ENCODE measurements around the gene VWCE. TPM values are rescaled to one million over a fixed set of nuclear protein-coding genes. Genes with fewer than 3 reads are reported as not detected.

VWCE gene
- total RNA-seq, 1 donor from 2014 or later: 5.1 TPM

GRCh38 chr11:61338783-61339489, 43.8 kb upstream of the VWCE start:
- peaks cover under 1% of the 10 kb centered on the region for H3K4me1 ChIP-seq
- H3K4me3 ChIP-seq: no peak overlapping the region
- no peak overlapping the region for H3K4me2 ChIP-seq
- Mint-ChIP-seq H3K9me3 (no peaks in the 10 kb centered on the region), H3K27ac (no peak overlapping the region), H3K27me3 (ENCODE audit: insufficient read depth, low read depth) (peaks cover 2% of the 10 kb centered on the region), H3K36me3 (peaks cover 14% of the 10 kb centered on the region), H3K4me1 (peaks cover 14% of the 10 kb centered on the region), H3K4me3 (no peak overlapping the region)
- peaks cover 4% of the 10 kb centered on the region for H3K79me2 ChIP-seq (ENCODE audit: low read depth)
- H3K36me3 ChIP-seq: no peaks in the 10 kb centered on the region
- no peaks in the 10 kb centered on the region for H3K27me3 ChIP-seq
- H2AFZ ChIP-seq (replicated peaks): no peak overlapping the region
- no peaks in the 10 kb centered on the region for H4K20me1 ChIP-seq (ENCODE audit: low read depth)
- no peak overlapping the region for H3K9ac ChIP-seq
- H3K27ac ChIP-seq: no peak overlapping the region
- TF ChIP-seq CTCF (IDR thresholded peaks at IDR 0.05) (no peak), EZH2phosphoT487 (IDR thresholded peaks at IDR 0.05) (no peak), EZH2 (IDR thresholded peaks at IDR 0.05) (no peak)
- H3K9me3 ChIP-seq (ENCODE audit: low read depth): no peaks in the 10 kb centered on the region
- no peak for DNase-seq (ENCODE audit: low spot score)
- peaks cover 18% of the 10 kb centered on the region for H3F3A ChIP-seq (ENCODE audit: low read depth)

GRCh38 chr11:61337706-61338470, 42.8 kb upstream of the VWCE start:
- H3K27ac Mint-ChIP-seq: no peak overlapping the region
- H3K79me2 ChIP-seq (ENCODE audit: low read depth): peaks cover 11% of the 10 kb centered on the region
- H3K36me3 ChIP-seq: no peaks in the 10 kb centered on the region
- no peak overlapping the region for H3K4me2 ChIP-seq
- H3K27me3 Mint-ChIP-seq (ENCODE audit: insufficient read depth, low read depth): peaks cover 2% of the 10 kb centered on the region
- H3K9me3 ChIP-seq (ENCODE audit: low read depth): no peaks in the 10 kb centered on the region
- no peaks in the 10 kb centered on the region for H3K9me3 Mint-ChIP-seq
- peaks cover 20% of the 10 kb centered on the region for H3K4me1 Mint-ChIP-seq
- no peak overlapping the region for H3K9ac ChIP-seq
- no peak overlapping the region for H3K4me3 Mint-ChIP-seq
- H4K20me1 ChIP-seq (ENCODE audit: low read depth): no peaks in the 10 kb centered on the region
- TF ChIP-seq EZH2phosphoT487 (IDR thresholded peaks at IDR 0.05) (no peak), CTCF (IDR thresholded peaks at IDR 0.05) (no peak), EZH2 (IDR thresholded peaks at IDR 0.05) (no peak)
- peaks cover 16% of the 10 kb centered on the region for H3K36me3 Mint-ChIP-seq
- peaks cover 25% of the 10 kb centered on the region for H3F3A ChIP-seq (ENCODE audit: low read depth)
- no peak overlapping the region for H3K27ac ChIP-seq
- no peak overlapping the region for H3K4me3 ChIP-seq
- H2AFZ ChIP-seq (replicated peaks): no peak overlapping the region
- H3K27me3 ChIP-seq: no peaks in the 10 kb centered on the region
- no peak for DNase-seq (ENCODE audit: low spot score)
- peaks cover 3% of the 10 kb centered on the region for H3K4me1 ChIP-seq

GRCh38 chr11:61336171-61336935, 41.2 kb upstream of the VWCE start:
- Histone ChIP-seq H3K9ac (peak overlapping the region; percentile 9), H3K27ac (no peak overlapping the region), H3K27me3 (no peaks in the 10 kb centered on the region), H3F3A (ENCODE audit: low read depth) (peaks cover 25% of the 10 kb centered on the region), H3K4me1 (peaks cover 11% of the 10 kb centered on the region), H3K4me2 (peak overlapping the region; percentile 39), H2AFZ (replicated peaks) (peak overlapping the region; percentile 80), H3K9me3 (ENCODE audit: low read depth) (no peaks in the 10 kb centered on the region), H3K36me3 (no peaks in the 10 kb centered on the region), H4K20me1 (ENCODE audit: low read depth) (peaks cover 9% of the 10 kb centered on the region), H3K4me3 (no peak overlapping the region), H3K79me2 (ENCODE audit: low read depth) (peaks cover 26% of the 10 kb centered on the region)
- H3K9me3 Mint-ChIP-seq: no peaks in the 10 kb centered on the region
- peaks cover 13% of the 10 kb centered on the region for H3K36me3 Mint-ChIP-seq
- H3K27me3 Mint-ChIP-seq (ENCODE audit: insufficient read depth, low read depth): peaks cover 2% of the 10 kb centered on the region
- peaks cover 32% of the 10 kb centered on the region for H3K4me1 Mint-ChIP-seq
- H3K27ac Mint-ChIP-seq: peak overlapping the region; percentile 91
- no peak for TF ChIP-seq EZH2phosphoT487 (IDR thresholded peaks at IDR 0.05)
- TF ChIP-seq CTCF (IDR thresholded peaks at IDR 0.05): peak; percentile 94
- peak; percentile 92 for DNase-seq (ENCODE audit: low spot score)
- H3K4me3 Mint-ChIP-seq: no peak overlapping the region
